ENCODE measurements around the gene ABHD2.

ABHD2 gene

GRCh38 chr15:89057506-89058133 lies 30.6 kb upstream of the ABHD2 start (continued):
- 0 out of 2 replicates have a peak, but pooled peaks have one; percentile 33 for TF ChIP-seq ZEB2 (tag by site-specific recombination; IDR thresholded peaks at IDR 0.05)

- ChIA-PET POLR2A (no interaction called here), CTCF (interaction anchor here (0.6 to 16.5 kb wide), 43 partner anchors 9 to 472 kb away, joined by 3 to 480 read pairs (median 8); partner anchors contain the start of genes ABHD2 and HAPLN3)
- Histone ChIP-seq H3K4me1 (ENCODE audit: control insufficient read depth, insufficient read depth, low read length) (no peaks in the 10 kb centered on the region), H3K27ac (ENCODE audit: extremely low read depth, low read depth, low read length) (no peak overlapping the region), H3K36me3 (ENCODE audit: control insufficient read depth in 2 of 2, insufficient read depth in 1 of 2, low read length in 2 of 2) (no peaks in the 10 kb centered on the region), H3K9me3 (ENCODE audit: control insufficient read depth, insufficient read depth, low read depth, low read length) (no peaks in the 10 kb centered on the region), H3K4me3 (ENCODE audit: low read depth, low read length) (no peak overlapping the region)
- TF ChIP-seq FEZF1 (tag by site-specific recombination; IDR thresholded peaks at IDR 0.05) (no peak), ZFHX2 (tag by site-specific recombination; conservative IDR thresholded peaks at IDR 0.05) (no peak), ZNF175 (tag by site-specific recombination; IDR thresholded peaks at IDR 0.05) (no peak), HOXC10 (CRISPR knock-in tag; IDR thresholded peaks at IDR 0.05) (no peak), MYNN (tag by site-specific recombination; IDR thresholded peaks at IDR 0.05; ENCODE audit: borderline replicate concordance) (no peak), ZNF433 (tag by site-specific recombination; IDR thresholded peaks at IDR 0.05; ENCODE audit: low read depth) (no peak), GLIS1 (tag by site-specific recombination; IDR thresholded peaks at IDR 0.05) (no peak), ZFP3 (tag by site-specific recombination; IDR thresholded peaks at IDR 0.05; ENCODE audit: low read depth) (no peak), SCRT1 (tag by site-specific recombination; IDR thresholded peaks at IDR 0.05; ENCODE audit: borderline replicate concordance) (no peak), ZNF335 (tag by site-specific recombination; conservative IDR thresholded peaks at IDR 0.05) (no peak), ZNF23 (tag by site-specific recombination; IDR thresholded peaks at IDR 0.05; ENCODE audit: borderline replicate concordance) (no peak), ZNF354C (tag by site-specific recombination; IDR thresholded peaks at IDR 0.05; ENCODE audit: borderline replicate concordance, low read depth) (no peak), OVOL3 (tag by site-specific recombination; IDR thresholded peaks at IDR 0.05) (no peak), SP2 (tag by site-specific recombination; IDR thresholded peaks at IDR 0.05) (no peak), KLF9 (tag by site-specific recombination; IDR thresholded peaks at IDR 0.05; ENCODE audit: low read depth) (no peak)
These were observed 29.9 kb upstream of the ABHD2 start for GRCh38 chr15:89058376-89058775.

DNA sequence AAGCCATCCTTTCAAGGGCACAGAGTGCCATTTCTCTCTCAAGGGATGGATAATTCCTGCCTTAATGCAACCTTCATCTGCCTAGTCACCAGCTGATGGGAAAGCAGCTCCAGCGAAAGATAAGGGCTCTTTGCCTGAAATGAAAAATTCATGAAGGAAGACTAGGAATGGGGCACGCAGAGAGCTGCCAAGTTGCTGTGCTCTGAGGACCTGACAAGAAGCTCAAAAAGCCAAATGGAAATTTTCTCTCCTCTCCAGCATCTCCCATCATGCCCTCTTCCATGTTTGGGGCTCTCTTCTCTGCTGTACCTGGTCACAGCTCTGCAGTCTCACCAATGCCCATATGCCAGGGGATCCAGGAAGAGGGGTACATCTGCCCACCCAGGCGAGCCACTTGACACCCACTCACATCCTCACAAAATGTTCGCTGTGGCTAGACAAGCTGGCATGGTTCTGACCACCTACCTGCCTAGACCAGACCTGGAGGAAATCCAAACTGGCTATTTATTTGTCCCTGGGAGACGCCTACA lies 29.3 kb upstream of the ABHD2 start:
- ChIA-PET CTCF (interaction anchor here (0.7 to 16.5 kb wide), 12 partner anchors 18 to 471 kb away, joined by 3 to 480 read pairs (median 10); partner anchors contain the start of gene ABHD2), POLR2A (no interaction called here)
- H3K27ac ChIP-seq (ENCODE audit: extremely low read depth, low read depth, low read length) = no peak overlapping the region
- TF ChIP-seq KLF16 (tag by site-specific recombination; IDR thresholded peaks at IDR 0.05) = no peak
- peak; percentile 45 for TF ChIP-seq ZFHX2 (tag by site-specific recombination; conservative IDR thresholded peaks at IDR 0.05)
- H3K9me3 ChIP-seq (ENCODE audit: control insufficient read depth, insufficient read depth, low read depth, low read length) = no peaks in the 10 kb centered on the region
- no peaks in the 10 kb centered on the region for H3K4me1 ChIP-seq (ENCODE audit: control insufficient read depth, insufficient read depth, low read length)
- H3K4me3 ChIP-seq (ENCODE audit: low read depth, low read length) = no peak overlapping the region
- no peaks in the 10 kb centered on the region for H3K36me3 ChIP-seq (ENCODE audit: control insufficient read depth in 2 of 2, insufficient read depth in 1 of 2, low read length in 2 of 2)

DNA sequence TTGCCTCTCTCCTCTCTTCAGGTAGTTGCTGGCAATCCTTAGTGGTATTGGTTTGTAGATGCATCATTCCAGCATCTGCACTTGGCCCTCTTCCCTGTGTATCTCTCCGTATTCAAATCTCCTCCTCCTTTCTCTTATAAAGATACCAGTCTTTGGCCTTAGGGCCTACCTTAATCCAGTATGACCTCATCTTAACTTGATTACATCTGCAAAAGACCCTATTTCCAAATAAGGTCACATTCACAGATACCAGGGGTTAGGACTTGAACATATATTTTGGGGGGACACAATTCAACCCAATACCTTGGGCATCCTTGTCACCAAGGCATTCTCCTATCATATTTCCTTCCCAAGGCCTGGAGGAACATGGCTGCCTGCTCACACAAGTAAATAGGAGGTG lies 22.0 kb upstream of the ABHD2 start:
- Histone ChIP-seq H3K27ac (ENCODE audit: extremely low read depth, low read depth, low read length) (peak overlapping the region; percentile 1; the same call in 1 of the 2 replicates), H3K9me3 (ENCODE audit: control insufficient read depth, insufficient read depth, low read depth, low read length) (no peaks in the 10 kb centered on the region), H3K4me1 (ENCODE audit: control insufficient read depth, insufficient read depth, low read length) (no peaks in the 10 kb centered on the region), H3K4me3 (ENCODE audit: low read depth, low read length) (no peak overlapping the region), H3K36me3 (ENCODE audit: control insufficient read depth in 2 of 2, insufficient read depth in 1 of 2, low read length in 2 of 2) (no peaks in the 10 kb centered on the region)
- TF ChIP-seq ZNF16 (tag by site-specific recombination; IDR thresholded peaks at IDR 0.05; ENCODE audit: low read depth) = no peak
- TF ChIP-seq, protein P1, sequence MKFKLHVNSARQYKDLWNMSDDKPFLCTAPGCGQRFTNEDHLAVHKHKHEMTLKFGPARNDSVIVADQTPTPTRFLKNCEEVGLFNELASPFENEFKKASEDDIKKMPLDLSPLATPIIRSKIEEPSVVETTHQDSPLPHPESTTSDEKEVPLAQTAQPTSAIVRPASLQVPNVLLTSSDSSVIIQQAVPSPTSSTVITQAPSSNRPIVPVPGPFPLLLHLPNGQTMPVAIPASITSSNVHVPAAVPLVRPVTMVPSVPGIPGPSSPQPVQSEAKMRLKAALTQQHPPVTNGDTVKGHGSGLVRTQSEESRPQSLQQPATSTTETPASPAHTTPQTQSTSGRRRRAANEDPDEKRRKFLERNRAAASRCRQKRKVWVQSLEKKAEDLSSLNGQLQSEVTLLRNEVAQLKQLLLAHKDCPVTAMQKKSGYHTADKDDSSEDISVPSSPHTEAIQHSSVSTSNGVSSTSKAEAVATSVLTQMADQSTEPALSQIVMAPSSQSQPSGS (tag by site-specific recombination; IDR thresholded peaks at IDR 0.05; ENCODE audit: low read depth) = peak; percentile 60; the same call in 1 of the 2 replicates
- no peak for TF ChIP-seq ZNF777 (tag by site-specific recombination; IDR thresholded peaks at IDR 0.05; ENCODE audit: borderline replicate concordance)
- no peak for TF ChIP-seq ZBTB44 (tag by site-specific recombination; IDR thresholded peaks at IDR 0.05)
- peak; percentile 51 for TF ChIP-seq ZNF629 (tag by site-specific recombination; IDR thresholded peaks at IDR 0.05)
- ChIA-PET CTCF (interaction anchor here (0.9 to 1.4 kb wide), 3 partner anchors 9 to 161 kb away, joined by 3 to 24 read pairs (median 5); no protein-coding TSS in a partner anchor), POLR2A (no interaction called here)

All from HEK293 (cell line).